ENCODE data around the gene ZFP62.
"Not testable (repeated sequence)": the region's sequence is repeated elsewhere in the genome, so short reads cannot be mapped to it uniquely, and the experiment has no call there.

The ZFP62 gene

DNA sequence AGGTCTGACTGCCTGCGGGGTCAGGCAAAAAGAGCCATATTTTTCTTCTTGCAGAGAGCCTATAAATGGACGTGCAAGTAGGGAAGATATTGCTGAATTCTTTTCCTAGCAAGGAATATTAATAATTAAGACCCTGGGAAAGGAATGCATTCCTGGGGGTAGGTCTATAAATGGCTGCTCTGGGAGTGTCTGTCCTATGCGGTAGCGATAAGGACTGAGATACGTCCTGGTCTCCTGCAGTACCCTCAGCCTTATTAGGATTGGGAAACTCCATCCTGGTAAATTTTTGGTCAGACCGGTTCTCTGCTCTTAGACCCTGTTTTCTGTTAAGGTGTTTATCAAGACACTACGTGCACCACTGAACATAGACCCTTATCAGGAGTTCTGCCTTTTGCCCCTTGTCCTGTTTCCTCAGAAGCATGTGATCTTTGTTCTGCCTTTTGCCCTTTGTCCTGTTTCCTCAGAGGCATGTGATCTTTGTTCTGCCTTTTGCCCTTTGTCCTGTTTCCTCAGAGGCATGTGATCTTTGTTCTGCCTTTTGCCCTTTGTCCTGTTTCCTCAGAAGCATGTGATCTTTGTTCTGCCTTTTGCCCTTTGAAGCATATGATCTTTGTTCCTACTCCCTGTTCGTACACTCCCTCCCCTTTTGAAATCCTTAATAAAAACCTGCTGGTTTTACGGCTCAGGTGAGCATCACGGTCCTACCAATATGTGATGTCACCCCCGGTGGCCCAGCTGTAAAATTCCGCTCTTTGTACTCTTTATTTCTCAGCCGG is 32.1 kb downstream of the ZFP62 start:
- DNase-seq: not testable (repeated sequence)

DNA sequence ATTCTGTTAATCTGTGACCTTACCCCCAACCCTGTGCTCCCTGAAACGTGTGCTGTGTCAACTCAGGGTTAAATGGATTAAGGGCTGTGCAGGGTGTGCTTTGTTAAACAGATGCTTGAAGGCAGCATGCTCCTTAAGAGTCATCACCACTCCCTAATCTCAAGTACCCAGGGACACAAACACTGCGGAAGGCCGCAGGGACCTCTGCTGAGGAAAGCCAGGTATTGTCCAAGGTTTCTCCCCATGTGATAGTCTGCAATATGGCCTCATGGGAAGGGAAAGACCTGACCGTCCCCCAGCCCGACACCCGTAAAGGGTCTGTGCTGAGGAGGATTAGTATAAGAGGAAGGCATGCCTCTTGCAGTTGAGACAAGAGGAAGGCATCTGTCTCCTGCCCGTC is 33.7 kb downstream of the ZFP62 start:
- DNase-seq: not testable (repeated sequence)

DNA sequence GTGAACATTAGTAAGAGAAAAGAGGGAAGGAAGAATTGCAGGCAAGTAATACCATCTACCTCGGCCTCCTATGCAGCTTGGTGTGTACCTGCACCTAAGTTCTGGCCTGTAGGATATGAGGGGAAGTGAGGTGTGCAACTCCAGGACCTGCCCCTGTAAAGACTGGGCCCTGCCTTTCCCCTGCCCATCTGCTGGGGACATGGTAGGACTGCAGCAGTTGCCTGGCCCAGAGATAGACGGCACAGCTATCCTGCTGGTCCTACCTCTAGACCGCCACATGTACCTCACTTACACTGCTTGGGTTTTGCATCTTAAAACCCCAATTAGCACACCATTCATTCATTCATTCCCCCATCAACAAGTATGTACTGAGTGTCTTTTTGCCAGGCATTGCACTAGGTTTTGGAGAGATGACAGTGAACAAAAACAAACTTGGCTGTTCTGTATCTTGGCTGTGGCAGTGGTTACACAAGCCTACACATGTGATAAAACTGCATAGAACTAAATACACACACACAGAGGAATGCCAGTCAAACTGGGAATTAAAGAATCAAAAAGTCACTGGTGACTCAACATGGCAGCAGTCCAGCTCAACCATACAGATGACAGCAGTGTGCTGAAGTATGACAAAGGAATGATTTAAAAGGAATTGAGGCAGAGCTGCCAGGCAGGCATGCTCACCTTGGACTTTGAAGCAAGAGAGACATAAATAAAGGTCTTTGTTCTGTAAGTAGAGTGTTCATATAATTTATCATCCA is 35.1 kb downstream of the ZFP62 start:
- peak; percentile 61 for DNase-seq

DNA sequence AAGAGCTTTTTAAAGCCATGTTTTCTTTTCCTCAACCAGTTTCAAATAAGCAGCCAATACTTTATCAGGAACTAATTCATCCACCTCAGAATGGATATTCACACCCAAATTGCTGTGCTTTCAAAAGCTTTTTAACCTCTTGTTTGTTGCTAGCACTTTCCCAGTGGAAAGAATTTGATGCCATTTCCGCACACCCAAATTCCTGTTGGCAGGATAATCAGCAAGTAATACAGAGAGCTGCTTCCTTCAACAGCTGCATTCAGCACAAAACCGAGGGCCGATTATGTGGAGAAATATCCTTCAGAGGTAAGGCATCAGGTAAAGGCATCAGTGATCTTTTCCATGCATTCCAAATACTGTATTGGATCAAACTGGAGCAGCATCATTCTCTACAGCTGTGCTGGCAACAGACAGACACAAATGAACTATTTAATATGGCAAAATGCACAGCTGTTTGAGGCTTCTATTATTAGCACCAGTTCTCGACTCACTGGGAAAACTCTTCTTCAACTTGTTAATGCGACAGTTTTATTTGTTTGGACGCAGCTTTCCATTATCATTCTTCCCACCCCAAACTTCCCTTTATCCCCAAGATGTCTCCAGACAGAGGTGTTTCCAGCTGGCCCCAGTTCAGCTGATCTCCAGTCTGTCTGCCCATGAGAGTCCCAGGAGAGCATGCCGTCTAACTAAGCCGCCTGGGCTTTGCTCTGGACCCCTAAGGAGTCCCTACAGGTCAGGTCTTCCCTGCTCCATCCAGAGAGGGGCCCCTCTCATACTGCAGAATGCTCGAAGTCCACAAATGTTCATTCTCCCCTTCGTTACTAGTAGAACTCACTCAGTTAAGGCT is 36.2 kb downstream of the ZFP62 start:
- no peak for DNase-seq

DNA sequence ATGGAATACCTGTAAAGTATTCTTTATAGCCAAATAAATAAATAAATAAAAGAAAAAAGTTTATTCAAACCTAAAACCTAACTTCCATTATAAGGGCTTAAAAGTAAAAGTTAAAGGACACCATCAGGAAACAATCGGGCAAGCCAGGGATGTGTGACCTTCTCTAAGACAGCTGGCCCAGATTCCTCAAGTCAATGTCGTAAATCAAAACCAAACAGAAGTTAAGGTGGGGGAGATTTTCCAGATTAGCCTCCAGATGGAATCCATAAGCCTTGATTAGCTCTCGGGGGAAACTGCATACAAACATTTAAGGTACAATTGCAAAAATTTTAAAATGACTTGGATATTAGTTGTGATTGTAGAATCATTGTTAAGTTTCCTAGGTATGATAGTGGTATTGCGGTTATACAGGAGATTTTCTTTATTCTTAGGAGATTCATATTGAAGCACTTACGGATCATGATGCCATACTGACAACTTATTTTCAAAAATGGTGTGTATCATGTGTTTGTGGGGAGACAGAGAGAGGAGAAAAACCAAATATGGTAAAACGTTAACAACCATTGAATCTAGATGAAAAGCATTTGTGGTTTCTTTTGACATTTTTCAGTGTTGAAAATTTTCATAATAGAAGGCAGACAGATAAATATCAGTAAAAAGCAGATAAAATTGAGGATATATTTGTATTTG is 37.0 kb downstream of the ZFP62 start:
- DNase-seq: no peak

DNA sequence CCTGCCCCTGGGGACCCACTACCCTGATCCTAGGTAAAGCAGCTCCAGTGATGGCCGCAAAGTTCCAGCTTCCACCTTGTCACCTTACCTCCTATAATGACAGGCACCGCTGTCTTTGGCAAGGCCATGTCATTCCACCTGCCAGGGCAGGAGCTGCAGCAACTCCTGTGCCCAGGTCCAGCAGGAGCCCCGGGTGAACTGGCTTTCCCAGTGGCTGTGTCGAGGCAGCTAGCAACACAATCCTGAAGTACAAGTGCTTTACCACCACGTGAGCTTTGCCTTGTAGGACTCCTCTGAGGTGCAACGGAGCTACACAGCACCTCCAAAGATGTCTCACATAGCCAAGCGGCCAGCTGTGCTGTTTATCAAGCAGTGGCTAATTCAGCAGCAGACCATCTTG is 37.7 kb downstream of the ZFP62 start:
- no peak for DNase-seq

DNA sequence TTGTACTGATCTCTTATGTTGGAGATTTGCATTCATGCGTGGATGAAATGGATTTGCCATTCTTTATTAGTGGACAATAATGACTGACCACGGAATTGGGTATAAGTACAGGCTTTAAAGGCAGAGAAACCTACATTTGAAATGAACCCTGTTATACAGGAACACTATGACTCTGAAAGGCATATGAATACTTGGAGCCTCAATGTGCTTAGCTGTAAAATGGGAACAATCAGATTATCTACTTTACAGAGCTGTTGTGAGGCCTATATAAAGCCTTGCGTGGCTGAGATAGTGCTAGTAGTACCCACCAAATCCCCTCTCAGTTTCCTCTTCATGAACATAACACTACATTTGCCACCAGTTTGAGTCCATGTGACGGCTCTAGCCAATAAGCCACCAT is 39.5 kb downstream of the ZFP62 start:
- DNase-seq: no peak

DNA sequence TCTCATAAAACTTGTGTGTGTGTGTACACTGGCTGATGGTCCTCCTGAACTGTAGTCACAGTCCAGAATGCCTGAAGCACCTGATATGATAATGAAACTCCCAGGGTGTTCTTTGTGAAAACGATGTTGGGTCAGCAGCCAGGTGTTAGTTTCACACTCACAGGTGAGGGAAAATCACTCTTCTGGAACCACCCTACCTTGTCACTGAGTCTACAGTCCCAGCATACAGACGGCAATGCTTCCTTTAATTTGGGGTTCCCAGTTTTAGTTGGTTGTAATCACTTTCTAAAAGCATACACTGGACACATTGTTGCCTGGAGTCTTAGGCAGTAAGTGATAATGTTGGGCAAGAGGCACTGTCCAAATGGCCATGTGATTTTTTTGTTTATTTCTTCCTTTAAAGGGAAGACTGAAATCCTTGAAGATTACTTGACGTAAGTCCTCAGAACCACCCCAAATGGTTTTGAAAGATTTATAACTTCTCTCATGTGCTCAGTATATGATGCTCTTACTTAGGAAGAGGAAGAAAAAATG is 40.2 kb downstream of the ZFP62 start:
- no peak for DNase-seq

DNA sequence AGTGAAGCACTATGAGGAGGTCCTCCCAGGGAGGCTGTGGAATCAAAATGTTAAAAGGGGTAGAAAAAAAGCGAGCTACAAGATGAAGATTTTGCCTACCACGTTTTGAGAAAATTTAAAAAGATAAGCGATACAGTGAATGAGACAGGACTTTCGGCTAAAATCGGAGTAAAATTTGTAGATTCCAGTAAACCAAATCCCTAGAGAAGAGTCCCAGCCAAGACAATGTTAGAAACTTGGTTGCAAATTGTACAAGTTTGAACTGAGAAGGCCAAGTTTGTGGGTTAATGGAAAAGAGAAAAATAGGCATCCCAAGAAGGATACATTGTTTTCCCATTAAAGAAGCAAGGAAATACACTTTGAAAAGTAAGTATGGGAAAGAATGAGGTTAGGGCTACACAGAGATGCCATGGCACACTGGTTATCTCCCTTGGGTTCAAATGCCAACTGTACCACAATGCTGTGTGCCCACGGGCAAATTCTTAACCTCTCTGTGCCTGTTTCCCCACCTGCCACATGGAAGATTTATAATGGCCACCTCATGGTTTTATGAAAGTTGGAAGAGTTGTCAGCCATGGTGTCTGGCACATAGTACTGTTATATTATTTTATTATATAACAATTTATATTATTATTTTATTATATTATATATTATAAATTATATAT is 42.3 kb downstream of the ZFP62 start:
- DNase-seq: no peak

DNA sequence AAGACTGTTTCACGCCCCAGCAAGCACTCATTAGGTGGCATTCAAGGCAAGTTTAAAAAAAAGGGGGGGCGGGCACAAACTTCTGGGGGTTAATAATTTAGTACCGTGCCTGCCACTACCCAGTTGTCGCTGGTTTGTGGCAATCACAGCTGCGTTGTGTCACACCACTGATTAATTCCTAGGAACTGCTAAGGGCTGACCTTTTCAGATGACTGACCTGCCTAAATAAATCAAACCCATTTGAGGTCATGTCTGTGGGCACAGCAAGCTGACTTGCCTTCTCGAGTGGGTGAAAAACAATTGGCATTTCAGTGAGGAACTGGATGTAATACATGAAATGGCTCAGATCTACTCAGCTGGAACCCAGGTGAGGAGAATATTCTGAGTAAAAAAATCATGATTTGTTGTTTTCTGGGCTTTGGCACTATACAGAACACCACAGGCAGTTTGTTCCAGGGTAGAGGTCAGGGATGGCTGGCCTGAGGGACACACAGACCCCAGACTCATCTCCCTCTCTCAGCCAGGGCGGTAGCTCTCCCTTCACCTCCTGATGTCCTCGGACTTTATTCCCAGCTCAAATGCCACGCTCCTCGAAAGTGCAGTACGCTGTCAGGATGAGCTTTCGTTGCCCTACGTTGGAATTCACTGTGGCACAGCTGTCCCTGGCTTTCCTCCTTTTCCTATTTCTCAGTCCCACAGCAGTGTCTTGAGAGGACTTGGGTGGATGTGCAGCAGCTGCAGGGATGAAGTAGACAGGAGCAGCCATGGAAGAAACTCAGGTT is 43.0 kb downstream of the ZFP62 start:
- DNase-seq: no peak

DNA sequence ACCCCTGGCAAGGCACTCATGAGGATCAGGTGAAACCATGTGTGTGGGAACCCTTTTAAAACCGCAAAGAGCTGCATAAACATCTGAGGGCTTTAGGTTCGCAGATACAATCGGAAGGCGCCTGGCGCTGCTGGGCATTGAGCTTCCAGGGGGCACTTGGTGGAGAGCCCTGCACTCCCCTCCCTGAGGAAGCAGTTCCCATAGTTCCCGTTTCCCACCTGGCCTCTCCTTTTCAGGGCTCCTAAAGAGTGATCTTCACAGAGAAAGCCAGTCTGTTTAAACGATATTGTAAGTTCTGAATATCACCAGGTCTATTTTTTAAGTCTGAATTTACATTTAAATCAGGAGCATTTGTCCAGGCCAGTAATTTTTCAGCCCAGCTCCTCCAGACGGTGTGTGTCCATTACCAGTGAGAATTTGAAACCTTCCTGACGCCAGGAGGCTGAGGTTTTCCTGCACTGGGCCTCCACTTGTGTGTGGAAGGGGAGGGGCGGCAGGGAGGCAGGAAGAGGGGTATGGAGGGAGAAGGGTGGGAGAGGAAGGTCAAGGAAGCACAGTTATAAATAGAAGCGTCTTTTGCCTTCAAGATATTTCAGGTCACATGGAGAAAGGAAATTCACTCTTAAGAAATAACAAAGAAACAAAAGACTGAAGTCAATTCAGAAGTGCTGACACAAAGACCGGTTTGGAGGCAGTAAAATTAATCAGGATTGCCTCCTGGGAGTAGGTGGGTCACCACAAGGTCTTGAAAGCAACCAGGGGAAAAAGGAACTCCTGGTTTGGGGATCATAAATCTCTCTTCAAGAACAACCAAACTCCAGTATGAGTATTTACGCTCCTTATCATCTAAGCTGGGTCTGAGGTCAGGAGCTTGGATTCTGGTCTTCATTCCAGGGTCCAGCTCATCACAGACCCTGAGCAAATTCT is 44.2 kb downstream of the ZFP62 start:
- no peak for DNase-seq

DNA sequence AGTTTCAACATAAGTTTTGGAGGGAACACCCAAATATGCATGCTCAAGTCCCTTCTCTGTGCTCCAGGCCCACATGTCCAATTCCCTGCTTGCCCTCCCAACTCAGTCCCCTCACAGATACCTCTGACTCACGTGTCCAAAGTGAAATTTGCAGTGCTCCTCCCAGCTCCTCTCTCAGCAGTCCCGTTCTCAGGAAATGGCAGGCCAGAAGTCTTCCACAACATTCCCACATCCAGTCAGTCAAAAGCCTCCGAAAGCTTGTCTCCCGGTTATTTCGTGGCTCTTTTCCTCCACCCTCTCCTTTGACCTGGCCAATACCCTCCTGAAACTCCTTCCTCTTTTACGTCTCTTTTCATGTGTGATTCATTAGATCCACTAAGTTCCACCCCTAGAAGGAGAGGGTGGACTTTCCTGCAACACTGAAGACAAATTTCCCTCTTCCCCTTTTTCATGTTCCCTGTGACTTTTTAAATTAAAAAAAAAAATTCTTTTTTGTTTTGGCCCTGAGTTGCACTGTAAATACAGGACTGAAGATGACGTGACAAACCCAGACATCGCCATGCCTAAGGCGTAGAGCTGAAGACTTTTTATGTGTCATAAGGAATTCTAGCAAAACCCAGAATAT is 45.7 kb downstream of the ZFP62 start:
- DNase-seq: no peak

DNA sequence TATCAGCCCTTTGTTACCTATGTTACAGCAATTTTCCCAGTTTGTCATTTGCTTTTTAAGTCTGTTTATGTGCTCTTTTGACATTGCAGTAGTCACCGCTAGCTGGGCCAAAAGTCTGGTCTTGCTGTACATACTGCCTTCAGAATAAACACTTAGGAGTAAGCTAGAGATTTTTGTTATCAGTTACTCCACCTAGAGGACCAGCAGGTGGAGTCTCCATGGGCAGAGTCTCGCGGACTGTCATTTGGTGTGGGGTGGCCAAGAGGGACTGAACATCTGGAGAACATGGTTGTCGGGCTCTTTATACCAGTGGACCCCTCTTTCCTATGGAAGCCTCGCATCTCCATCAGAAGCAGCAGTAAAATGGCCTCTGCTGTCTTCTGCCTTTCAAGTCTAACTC is 47.7 kb downstream of the ZFP62 start:
- DNase-seq: no peak

DNA sequence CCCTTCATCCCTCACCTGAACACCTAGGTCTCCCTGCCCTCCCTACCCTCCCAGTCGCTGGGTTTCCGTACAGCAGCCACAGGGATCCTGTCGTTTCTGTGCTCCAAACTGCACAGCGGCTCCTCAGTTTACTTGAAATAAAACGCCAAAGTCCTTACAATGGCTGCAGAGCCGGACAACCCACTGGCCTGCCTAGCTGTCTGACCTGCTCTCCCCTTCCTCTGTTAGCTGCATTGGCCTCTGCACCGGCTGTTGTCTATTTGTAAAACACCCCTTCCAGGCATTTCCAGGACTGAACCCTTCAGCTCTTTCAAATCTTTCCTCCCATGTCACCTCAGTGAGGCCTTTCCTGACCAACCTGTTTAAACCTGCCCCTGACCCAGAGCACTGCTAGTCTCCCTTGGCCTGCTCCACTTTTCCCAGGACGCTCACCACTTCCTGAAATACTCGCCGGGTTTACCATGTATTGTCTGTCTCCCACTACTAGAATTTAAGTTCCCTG is 49.4 kb downstream of the ZFP62 start:
- DNase-seq: no peak

DNA sequence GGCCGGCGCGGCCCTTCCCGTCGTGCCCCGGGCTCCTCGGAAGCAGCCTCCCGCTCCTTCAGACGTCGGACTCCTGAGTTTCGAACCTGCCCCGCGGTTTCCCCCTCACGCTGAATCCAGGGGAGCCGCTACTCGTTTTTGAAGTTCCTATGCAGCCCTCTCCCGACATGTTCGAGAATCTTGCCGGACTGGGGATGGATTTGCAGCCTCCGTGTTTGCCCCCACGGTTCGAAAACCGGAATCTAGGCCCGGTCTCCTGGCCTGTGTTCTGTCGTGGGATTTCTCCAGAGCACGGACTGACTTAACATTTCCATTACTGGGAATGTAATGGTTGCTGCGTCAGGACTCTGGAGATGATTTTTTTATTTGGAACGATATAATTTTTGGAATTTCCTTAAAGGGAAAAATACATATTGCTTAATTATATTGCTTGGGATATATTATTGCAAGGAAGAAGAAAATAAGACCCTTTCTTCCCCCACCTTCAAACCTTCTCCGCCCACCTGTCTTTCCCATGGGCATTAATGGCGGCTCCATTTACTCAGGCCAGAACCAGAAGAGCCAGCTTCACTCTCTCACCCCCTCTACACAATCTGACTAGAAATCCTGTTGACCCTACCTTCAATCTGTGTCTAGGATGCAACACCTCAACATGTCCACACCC is 50.0 kb downstream of the ZFP62 start:
- DNase-seq: no peak

DNA sequence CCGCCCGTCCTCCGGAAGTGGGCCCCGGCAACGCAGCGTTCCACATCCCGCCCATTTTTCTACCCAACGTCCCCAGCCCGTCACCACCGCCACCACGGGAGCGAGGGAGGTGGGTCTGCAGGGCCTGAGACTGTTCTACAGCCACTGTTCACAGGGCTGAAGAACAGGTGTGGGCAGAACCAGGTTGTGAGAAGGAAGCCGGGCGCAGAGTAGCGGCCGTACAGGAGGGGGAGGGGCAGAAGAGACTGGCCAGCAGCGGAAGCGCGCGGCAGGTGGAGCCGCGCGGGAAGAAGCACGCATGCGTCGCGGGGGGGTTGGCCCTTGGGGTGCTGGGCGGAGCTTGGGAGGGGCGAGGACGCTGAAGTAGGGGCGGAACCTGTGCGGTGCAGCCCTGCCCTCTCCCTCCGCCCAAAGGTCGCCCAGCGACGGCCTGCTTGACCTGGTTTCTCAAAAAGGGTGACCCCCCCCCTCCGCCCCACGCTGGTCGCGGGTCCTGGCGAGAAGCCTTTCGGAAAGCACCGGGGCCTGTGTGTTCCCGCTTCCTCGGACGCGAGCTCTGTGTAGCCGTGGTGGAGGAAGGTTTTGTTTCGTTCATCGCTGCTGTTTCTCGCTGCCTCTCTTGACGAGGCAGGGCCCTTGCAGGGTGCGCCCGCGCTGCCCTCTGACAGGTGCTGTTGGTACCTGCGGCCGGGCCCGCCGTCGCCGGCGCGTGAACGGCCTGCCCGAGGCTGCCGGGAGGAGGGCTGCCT is 50.7 kb downstream of the ZFP62 start:
- DNase-seq: peak; percentile 78

DNA sequence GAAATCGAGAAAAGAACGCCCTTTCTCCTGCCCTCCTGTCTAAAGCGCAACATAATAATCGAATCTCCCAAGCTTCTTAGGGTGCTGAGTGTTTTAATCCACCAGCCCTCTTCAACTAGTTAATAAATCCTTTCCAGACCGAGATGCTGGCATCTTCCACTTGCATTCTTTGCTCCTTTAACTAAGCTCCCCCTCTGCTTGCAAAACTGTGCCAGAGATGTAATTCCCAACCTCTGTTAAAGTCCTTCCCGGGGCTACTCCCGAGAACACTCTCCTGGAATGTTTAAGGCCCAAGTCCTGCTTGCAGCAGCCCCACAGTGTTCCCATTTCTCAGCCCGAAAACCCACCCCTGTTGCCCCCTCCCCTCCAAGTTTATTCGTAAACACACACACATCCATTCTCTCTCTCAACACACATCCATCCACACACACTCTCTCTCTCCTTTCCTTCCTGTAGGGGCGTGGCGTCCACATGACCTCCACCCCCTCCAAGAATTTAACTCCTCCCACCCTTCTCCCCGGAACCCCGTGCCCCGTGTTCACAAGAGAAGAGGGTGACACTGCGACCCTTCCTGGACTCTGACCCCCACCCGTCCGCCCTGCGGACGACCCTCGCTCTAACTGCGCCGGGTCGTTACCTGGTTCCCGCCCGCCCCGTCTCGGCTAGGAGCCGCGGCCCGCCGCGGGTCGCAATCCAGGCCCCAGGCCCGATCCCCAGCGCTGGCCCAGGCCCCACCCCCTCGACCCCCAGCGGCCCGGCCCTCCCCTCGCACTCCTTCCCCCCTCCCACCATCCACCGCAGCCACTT is 51.5 kb downstream of the ZFP62 start:
- peak; percentile 77 for DNase-seq
